A549 (cell line): ENCODE measurements around the gene ZC3H7A. TPM values are rescaled to one million over a fixed set of nuclear protein-coding genes. Genes with fewer than 3 reads are reported as not detected.

Source experiments
- BHLHE40 ChIP-seq: IDR thresholded peaks from 2 replicates; pipeline ENCODE4 v1.6.1; 2012; ENCODE audit warnings: low read depth, low read length, inconsistent platforms
- CBX8 ChIP-seq: fragments of 200-600 bp; sonication (generic); IDR thresholded peaks from 2 replicates; pipeline ENCODE4 v1.6.1; 2016
- EHF ChIP-seq: fragments of 250-450 bp; sonication (Bioruptor Pico); IDR thresholded peaks from 2 replicates; pipeline ENCODE4 v1.5.0; 2020; ENCODE audit warnings: mild to moderate bottlenecking
- EHMT2 ChIP-seq: fragments of 200-600 bp; sonication (generic); IDR thresholded peaks from 2 replicates; pipeline ENCODE4 v1.6.1; 2016; ENCODE audit warnings: antibody characterized with exemption, low read depth, mild to moderate bottlenecking, moderate library complexity
- EP300 ChIP-seq, 2 experiments: fragments of >200 bp; sonication (Bioruptor Twin); formaldehyde crosslinking; IDR thresholded peaks; 2 replicates in 1 of 2; 3 replicates in 1 of 2; pipeline ENCODE4 v1.6.1; 2016 to 2017
- ESRRA ChIP-seq: fragments of 150-350 bp; IDR thresholded peaks from 2 replicates; pipeline ENCODE4 v1.6.1; 2014; ENCODE audit warnings: mild to moderate bottlenecking, low read length, borderline replicate concordance
- FOSB ChIP-seq: fragments of 250-450 bp; sonication (Bioruptor Pico); IDR thresholded peaks from 2 replicates; pipeline ENCODE4 v1.5.0; 2020; ENCODE audit warnings: mild to moderate bottlenecking, moderate library complexity
- FOSL2 ChIP-seq, 2 experiments: fragments of 450-650 bp in 1 of 2; fragments of >200 bp in 1 of 2; sonication (Bioruptor Twin) in 1 of 2; formaldehyde crosslinking; IDR thresholded peaks; 2 replicates each; pipeline versions ENCODE4 v1.5.0 to v1.6.1; 2016 to 2020; ENCODE audit warnings: mild to moderate bottlenecking in 1 of 2, moderate library complexity in 1 of 2
- FOXS1 ChIP-seq: fragments of 250-450 bp; sonication (Bioruptor Pico); IDR thresholded peaks from 2 replicates; pipeline ENCODE4 v1.5.0; 2020; ENCODE audit warnings: mild to moderate bottlenecking, moderate library complexity
- HDAC2 ChIP-seq: fragments of 200-600 bp; sonication (generic); IDR thresholded peaks from 2 replicates; pipeline ENCODE4 v1.6.1; 2016
- HOXA7 ChIP-seq: fragments of 250-450 bp; sonication (Bioruptor Pico); IDR thresholded peaks from 2 replicates; pipeline ENCODE4 v1.5.0; 2020; ENCODE audit warnings: mild to moderate bottlenecking, moderate library complexity
- HOXB5 ChIP-seq: fragments of 250-450 bp; sonication (Bioruptor Pico); IDR thresholded peaks from 2 replicates; pipeline ENCODE4 v1.5.0; 2020; ENCODE audit warnings: mild to moderate bottlenecking, moderate library complexity
- MAZ ChIP-seq: fragments of 150-350 bp; IDR thresholded peaks from 2 replicates; pipeline ENCODE4 v1.6.1; 2014; ENCODE audit warnings: antibody characterized with exemption, low read depth, low read length, borderline replicate concordance
- NPAS2 ChIP-seq: fragments of 250-450 bp; sonication (Bioruptor Pico); IDR thresholded peaks from 2 replicates; pipeline ENCODE4 v1.8.0; 2022; ENCODE audit warnings: mild to moderate bottlenecking, moderate library complexity, borderline replicate concordance
- PHF8 ChIP-seq: fragments of 200-600 bp; sonication (generic); IDR thresholded peaks from 2 replicates; pipeline ENCODE4 v1.6.1; 2016; ENCODE audit warnings: low read depth, mild to moderate bottlenecking, antibody characterized with exemption, moderate library complexity, borderline replicate concordance
- POLR2AphosphoS2 ChIP-seq: conservative IDR thresholded peaks from 2 replicates; pipeline ENCODE4 v1.6.1; 2012; ENCODE audit warnings: low read length, improper control_type of control experiment, inconsistent platforms
- RNF2 ChIP-seq: fragments of 200-600 bp; sonication (generic); IDR thresholded peaks from 2 replicates; pipeline ENCODE4 v1.6.1; 2016; ENCODE audit warnings: low read depth, mild to moderate bottlenecking, antibody characterized with exemption, moderate library complexity, borderline replicate concordance
- SREBF2 ChIP-seq: fragments of 450-650 bp; IDR thresholded peaks from 2 replicates; pipeline ENCODE4 v1.6.1; 2014; ENCODE audit warnings: mild to moderate bottlenecking, moderate library complexity
- TP53 ChIP-seq: fragments of 250-450 bp; sonication (Bioruptor Pico); IDR thresholded peaks from 2 replicates; pipeline ENCODE4 v1.5.0; 2021; ENCODE audit warnings: mild to moderate bottlenecking, moderate library complexity
- ZC3H11A ChIP-seq: fragments of 450-650 bp; IDR thresholded peaks from 2 replicates; pipeline ENCODE4 v1.6.1; 2014; ENCODE audit warnings: antibody characterized with exemption, mild to moderate bottlenecking
- ZFP36 ChIP-seq: fragments of 450-650 bp; IDR thresholded peaks from 2 replicates; pipeline ENCODE4 v1.6.1; 2014; ENCODE audit warnings: borderline replicate concordance; ENCODE audit not compliant: partially characterized antibody
- polyA plus RNA-seq, 4 experiments: library from polyadenylated mRNA; depleted of rRNA in 3 of 4; stranded (reverse); fragments of >200 nt; fragmentation: RNase III in 1 of 4; extraction: RNeasy Plus Mini Kit Qiagen cat#74134 plus additional on column Dnase treatment in 1 of 4; gene quantifications; 2 replicates in 3 of 4; 3 replicates in 1 of 4; pipeline ENCODE4 v1.2.3, GENCODE V29; 2011 to 2017
- TF ChIP-seq, protein P1 (sequence below): fragments of 150-350 bp; IDR thresholded peaks from 2 replicates; pipeline ENCODE4 v1.6.1; 2014; ENCODE audit warnings: low read depth, mild to moderate bottlenecking, low read length
- TF ChIP-seq, protein P2 (sequence below): IDR thresholded peaks from 2 replicates; pipeline ENCODE4 v1.6.1; 2012
- TF ChIP-seq, protein P3 (sequence below): fragments of >200 bp; sonication (Bioruptor Twin); formaldehyde crosslinking; IDR thresholded peaks from 3 replicates; pipeline ENCODE4 v1.5.1; 2016
- TF ChIP-seq, protein P4 (sequence below): fragments of >200 bp; sonication (Bioruptor Twin); formaldehyde crosslinking; IDR thresholded peaks from 2 replicates; pipeline ENCODE4 v1.6.1; 2016
- TF ChIP-seq, protein P5 (sequence below): IDR thresholded peaks from 2 replicates; pipeline ENCODE4 v1.6.1; 2012; ENCODE audit warnings: low read depth, borderline replicate concordance

Gene ZC3H7A
- polyA plus RNA-seq, 2 of the 4 experiments (the other 2 are of a cell fraction) = 33.8 to 41.5 TPM

DNA sequence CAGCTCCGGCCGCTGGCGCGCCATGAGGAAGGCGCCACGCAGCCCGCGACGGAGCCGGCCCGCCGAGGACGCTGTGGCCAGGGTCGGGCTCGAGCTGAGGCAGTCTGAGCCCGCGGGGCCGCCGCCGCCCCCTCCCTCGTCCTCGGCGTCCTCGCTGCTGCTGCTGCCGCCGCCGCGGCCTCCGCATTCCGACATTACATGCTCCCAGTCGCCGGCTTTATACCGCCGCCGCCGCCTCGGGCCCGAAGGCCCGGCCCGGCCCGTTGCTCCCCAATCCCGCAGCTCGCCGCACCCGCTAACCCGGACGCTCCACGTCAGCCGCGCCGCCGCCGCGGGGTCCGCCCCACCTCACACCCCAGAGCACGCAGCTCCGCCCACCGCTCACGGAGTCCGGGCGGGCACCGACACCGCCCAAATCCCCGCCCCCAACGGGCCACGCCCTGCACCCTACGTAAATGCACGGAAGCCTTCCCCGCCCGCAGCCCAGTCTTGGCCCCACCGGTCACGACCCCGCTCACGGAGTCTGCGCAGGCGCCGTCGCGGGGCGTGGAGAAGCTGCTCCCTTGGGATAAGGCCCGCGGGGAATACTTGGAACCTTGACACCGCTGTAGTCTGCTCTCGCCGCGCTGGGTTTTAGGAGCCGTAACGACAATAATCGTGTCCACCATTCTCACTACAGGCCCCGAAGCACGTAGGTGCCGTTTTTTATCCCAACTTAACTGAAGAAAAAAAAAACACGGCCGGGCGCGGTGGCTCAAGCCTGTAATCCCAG lies 54.3 kb downstream of the ZC3H7A start, which contains the start of gene TXNDC11 (continued):
- TF ChIP-seq, protein P1, sequence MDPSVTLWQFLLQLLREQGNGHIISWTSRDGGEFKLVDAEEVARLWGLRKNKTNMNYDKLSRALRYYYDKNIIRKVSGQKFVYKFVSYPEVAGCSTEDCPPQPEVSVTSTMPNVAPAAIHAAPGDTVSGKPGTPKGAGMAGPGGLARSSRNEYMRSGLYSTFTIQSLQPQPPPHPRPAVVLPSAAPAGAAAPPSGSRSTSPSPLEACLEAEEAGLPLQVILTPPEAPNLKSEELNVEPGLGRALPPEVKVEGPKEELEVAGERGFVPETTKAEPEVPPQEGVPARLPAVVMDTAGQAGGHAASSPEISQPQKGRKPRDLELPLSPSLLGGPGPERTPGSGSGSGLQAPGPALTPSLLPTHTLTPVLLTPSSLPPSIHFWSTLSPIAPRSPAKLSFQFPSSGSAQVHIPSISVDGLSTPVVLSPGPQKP = no peak
- TF ChIP-seq MAZ = 0 out of 2 replicates have a peak, but pooled peaks have one; percentile 35
- TF ChIP-seq, protein P2, sequence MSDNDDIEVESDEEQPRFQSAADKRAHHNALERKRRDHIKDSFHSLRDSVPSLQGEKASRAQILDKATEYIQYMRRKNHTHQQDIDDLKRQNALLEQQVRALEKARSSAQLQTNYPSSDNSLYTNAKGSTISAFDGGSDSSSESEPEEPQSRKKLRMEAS = peak; percentile 57; the same call in 1 of the 2 replicates
- TF ChIP-seq EP300 (IDR thresholded peaks at IDR 0.05) = no peak
- TF ChIP-seq, protein P3, sequence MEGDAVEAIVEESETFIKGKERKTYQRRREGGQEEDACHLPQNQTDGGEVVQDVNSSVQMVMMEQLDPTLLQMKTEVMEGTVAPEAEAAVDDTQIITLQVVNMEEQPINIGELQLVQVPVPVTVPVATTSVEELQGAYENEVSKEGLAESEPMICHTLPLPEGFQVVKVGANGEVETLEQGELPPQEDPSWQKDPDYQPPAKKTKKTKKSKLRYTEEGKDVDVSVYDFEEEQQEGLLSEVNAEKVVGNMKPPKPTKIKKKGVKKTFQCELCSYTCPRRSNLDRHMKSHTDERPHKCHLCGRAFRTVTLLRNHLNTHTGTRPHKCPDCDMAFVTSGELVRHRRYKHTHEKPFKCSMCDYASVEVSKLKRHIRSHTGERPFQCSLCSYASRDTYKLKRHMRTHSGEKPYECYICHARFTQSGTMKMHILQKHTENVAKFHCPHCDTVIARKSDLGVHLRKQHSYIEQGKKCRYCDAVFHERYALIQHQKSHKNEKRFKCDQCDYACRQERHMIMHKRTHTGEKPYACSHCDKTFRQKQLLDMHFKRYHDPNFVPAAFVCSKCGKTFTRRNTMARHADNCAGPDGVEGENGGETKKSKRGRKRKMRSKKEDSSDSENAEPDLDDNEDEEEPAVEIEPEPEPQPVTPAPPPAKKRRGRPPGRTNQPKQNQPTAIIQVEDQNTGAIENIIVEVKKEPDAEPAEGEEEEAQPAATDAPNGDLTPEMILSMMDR = no peak
- peak; percentile 20; the same call in 1 of the 2 replicates for TF ChIP-seq FOSB
- TF ChIP-seq SREBF2 = no peak
- no peak for TF ChIP-seq ZC3H11A
- peak; percentile 87 for TF ChIP-seq PHF8
- TF ChIP-seq FOSL2 (IDR thresholded peaks at IDR 0.05) = no peak
- no peak for TF ChIP-seq FOSL2 (CRISPR knock-in tag; IDR thresholded peaks at IDR 0.05)
- TF ChIP-seq, protein P4, sequence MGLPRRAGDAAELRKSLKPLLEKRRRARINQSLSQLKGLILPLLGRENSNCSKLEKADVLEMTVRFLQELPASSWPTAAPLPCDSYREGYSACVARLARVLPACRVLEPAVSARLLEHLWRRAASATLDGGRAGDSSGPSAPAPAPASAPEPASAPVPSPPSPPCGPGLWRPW = no peak
- no peak for TF ChIP-seq BHLHE40
- no peak for TF ChIP-seq POLR2AphosphoS2
- TF ChIP-seq HOXB5 (CRISPR knock-in tag) = peak; percentile 56; the same call in 1 of the 2 replicates
- no peak for TF ChIP-seq RNF2
- no peak for TF ChIP-seq HDAC2
- no peak for TF ChIP-seq ESRRA
- TF ChIP-seq TP53 = peak; percentile 8; the same call in 1 of the 2 replicates
- TF ChIP-seq, protein P5, sequence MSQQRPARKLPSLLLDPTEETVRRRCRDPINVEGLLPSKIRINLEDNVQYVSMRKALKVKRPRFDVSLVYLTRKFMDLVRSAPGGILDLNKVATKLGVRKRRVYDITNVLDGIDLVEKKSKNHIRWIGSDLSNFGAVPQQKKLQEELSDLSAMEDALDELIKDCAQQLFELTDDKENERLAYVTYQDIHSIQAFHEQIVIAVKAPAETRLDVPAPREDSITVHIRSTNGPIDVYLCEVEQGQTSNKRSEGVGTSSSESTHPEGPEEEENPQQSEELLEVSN = no peak; the same call in 1 of the 2 replicates
- no peak for TF ChIP-seq NPAS2
- no peak for TF ChIP-seq FOXS1
- TF ChIP-seq EHMT2 = no peak
- TF ChIP-seq ZFP36 = no peak
- TF ChIP-seq CBX8 = no peak
- 0 out of 2 replicates have a peak, but pooled peaks have one; percentile 16 for TF ChIP-seq EHF (CRISPR knock-in tag)
- no peak for TF ChIP-seq HOXA7
